Spinal cord (tissue), 10 donors: ENCODE results near the gene NANOS2. TPM values are rescaled to one million over a fixed set of nuclear protein-coding genes. Genes with fewer than 3 reads are reported as not detected.
A peak's percentile ranks its signal among the peaks of the same experiment; 100 is the strongest.

ENCODE experiments used
- DNase-seq, 6 donors: peaks; one replicate each; pipeline versions ENCODE4 v3.0.0 to v3.0.0-alpha.2; 2013 to 2015; ENCODE audit warnings: low spot score in 6 of 6, low read depth in 4 of 6
- H3K27ac ChIP-seq: one replicate; pipeline ENCODE4 v1.5.1; 2013; ENCODE audit warnings: low read depth, low read length, control low read depth
- H3K27me3 ChIP-seq: one replicate; pipeline ENCODE4 v1.6.1; 2013; ENCODE audit warnings: low read length; ENCODE audit not compliant: control insufficient read depth, insufficient read depth
- H3K36me3 ChIP-seq: one replicate; pipeline ENCODE4 v1.6.1; 2013; ENCODE audit warnings: low read length; ENCODE audit not compliant: control insufficient read depth, insufficient read depth
- H3K4me1 ChIP-seq: one replicate; pipeline ENCODE4 v1.6.1; 2013; ENCODE audit warnings: low read length; ENCODE audit not compliant: control insufficient read depth, insufficient read depth
- H3K4me3 ChIP-seq: one replicate; pipeline ENCODE4 v1.5.1; 2013; ENCODE audit warnings: low read depth, low read length, control low read depth
- H3K9me3 ChIP-seq: one replicate; pipeline ENCODE4 v1.6.1; 2013; ENCODE audit warnings: low read length; ENCODE audit not compliant: control insufficient read depth, insufficient read depth
- WGBS: methylation state at CpG from one replicate; pipeline ENCODE4 v1.1.5; 2013; ENCODE audit warnings: missing lambda C conversion rate; ENCODE audit not compliant: insufficient coverage; 5-methylcytosine and 5-hydroxymethylcytosine counted together
- polyA plus RNA-seq, 2 donors: library from polyadenylated mRNA; unstranded; fragments of 120-200 nt; gene quantifications; one replicate each; pipeline ENCODE4 v1.2.1, GENCODE V29; 2013; ENCODE audit not compliant: insufficient read length in 2 of 2
- total RNA-seq, 2 donors: library from RNA; depleted of rRNA in 1 of 2; stranded (reverse); fragments of 120-200 nt in 1 of 2; fragments of >200 nt in 1 of 2; gene quantifications; one replicate each; pipeline versions ENCODE4 v1.2.3 to v1.2.4, GENCODE V29; 2013 to 2014
- donor health status: healthy.

Gene NANOS2
- total and polyA plus RNA-seq, 4 donors = 0.11 to 0.21 (median 0.15) TPM; not detected in 1

- no peaks in the 10 kb centered on the region for H3K27me3 ChIP-seq
- peak overlapping the region; percentile 64 for H3K27ac ChIP-seq
- no peak for DNase-seq
- peaks cover 38% of the 10 kb centered on the region for H3K4me1 ChIP-seq
- no peak overlapping the region for H3K4me3 ChIP-seq
- H3K36me3 ChIP-seq = peaks cover 75% of the 10 kb centered on the region
- WGBS = 66% methylated on average over 8 of the region's 8 CpGs
- H3K9me3 ChIP-seq = no peaks in the 10 kb centered on the region
Measured at GRCh38 chr19:45953676-45954075, 39.1 kb upstream of the NANOS2 start.

DNA sequence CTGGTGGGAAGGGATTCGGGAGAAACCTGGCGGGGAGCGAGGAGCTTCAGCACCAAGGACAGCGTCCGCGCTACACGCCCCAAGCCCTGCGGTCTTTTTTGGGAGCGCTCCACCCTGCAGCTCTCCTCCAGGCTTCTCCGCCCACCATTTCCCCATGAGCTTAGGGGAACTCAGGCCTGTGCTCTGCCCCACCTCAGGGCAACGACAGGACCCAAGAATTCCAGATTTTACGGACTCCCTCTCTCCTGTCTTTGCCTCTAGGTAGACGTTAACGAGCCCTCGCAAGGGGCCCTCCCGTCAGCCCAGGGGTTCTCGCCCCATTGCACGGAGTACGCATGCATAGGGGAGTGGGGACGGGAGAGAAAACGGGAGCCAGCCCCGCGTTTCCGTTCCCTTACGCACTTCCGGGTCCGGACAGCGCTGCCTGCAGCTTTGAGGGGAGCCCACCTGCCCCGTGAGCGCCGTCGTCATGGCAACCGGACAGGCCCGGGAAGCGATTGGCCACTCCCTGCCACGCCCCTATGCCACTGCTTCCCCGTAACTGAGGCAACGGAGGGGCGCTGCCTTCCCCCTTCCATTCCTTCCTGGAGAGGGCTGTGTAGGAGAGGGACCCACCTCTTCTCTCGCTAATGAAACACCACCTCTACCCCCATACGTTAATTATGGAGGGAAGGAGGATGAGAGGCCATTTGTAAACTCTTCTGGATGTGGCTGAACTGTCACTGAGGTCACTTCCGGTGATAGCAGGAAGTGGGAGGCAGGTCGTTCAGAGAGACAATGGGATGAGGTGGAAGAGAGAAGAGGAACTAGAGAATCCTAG is 38.3 kb upstream of the NANOS2 start:
- no peak overlapping the region for H3K4me3 ChIP-seq
- peaks cover 75% of the 10 kb centered on the region for H3K36me3 ChIP-seq

GRCh38 chr19:45952341-45952685 is 37.7 kb upstream of the NANOS2 start:
- H3K4me1 ChIP-seq = peaks cover 38% of the 10 kb centered on the region
- no peaks in the 10 kb centered on the region for H3K27me3 ChIP-seq
- WGBS = 29% methylated on average over 4 of the region's 8 CpGs
- peaks cover 75% of the 10 kb centered on the region for H3K36me3 ChIP-seq
- no peak for DNase-seq
- H3K9me3 ChIP-seq = no peaks in the 10 kb centered on the region
- H3K27ac ChIP-seq = no peak overlapping the region
- no peak overlapping the region for H3K4me3 ChIP-seq

More for the DNA sequence above, 38.3 kb upstream of the NANOS2 start:
- WGBS = 25% methylated on average over 34 of the region's 43 CpGs
- peaks cover 38% of the 10 kb centered on the region for H3K4me1 ChIP-seq
- H3K9me3 ChIP-seq = no peaks in the 10 kb centered on the region
- DNase-seq = peak in 2 of 6 donors; percentile 54 to 67
- no peak overlapping the region for H3K27ac ChIP-seq
- no peaks in the 10 kb centered on the region for H3K27me3 ChIP-seq

- Histone ChIP-seq H3K27me3 (no peaks in the 10 kb centered on the region), H3K9me3 (no peaks in the 10 kb centered on the region), H3K27ac (no peak overlapping the region), H3K4me3 (no peak overlapping the region), H3K36me3 (peaks cover 75% of the 10 kb centered on the region), H3K4me1 (peaks cover 6% of the 10 kb centered on the region)
- 100% methylated on average over 1 of the region's 1 CpG for WGBS
- DNase-seq = no peak
Measured at GRCh38 chr19:45947926-45948325, 33.3 kb upstream of the NANOS2 start.

DNA sequence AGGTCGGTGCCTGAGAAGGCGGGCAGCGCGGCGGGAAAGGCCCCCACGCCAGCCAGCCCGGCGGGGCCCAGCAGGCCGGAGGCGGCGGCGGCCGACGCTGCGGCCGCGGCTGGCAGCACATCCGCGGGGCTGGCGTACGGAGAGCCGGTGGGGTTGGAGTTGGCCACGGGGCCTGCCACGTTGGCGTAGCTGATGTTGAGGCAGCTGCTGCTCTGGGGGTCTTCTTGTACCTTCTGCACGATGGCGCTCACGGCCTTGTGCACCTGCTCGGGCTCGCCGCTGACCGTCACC is 25.9 kb upstream of the NANOS2 start:
- Histone ChIP-seq H3K36me3 (peaks cover 80% of the 10 kb centered on the region), H3K4me3 (no peak overlapping the region), H3K9me3 (no peaks in the 10 kb centered on the region), H3K27me3 (no peaks in the 10 kb centered on the region), H3K27ac (no peak overlapping the region), H3K4me1 (peaks cover 6% of the 10 kb centered on the region)
- 73% methylated on average over 32 of the region's 32 CpGs for WGBS
- DNase-seq = no peak

DNA sequence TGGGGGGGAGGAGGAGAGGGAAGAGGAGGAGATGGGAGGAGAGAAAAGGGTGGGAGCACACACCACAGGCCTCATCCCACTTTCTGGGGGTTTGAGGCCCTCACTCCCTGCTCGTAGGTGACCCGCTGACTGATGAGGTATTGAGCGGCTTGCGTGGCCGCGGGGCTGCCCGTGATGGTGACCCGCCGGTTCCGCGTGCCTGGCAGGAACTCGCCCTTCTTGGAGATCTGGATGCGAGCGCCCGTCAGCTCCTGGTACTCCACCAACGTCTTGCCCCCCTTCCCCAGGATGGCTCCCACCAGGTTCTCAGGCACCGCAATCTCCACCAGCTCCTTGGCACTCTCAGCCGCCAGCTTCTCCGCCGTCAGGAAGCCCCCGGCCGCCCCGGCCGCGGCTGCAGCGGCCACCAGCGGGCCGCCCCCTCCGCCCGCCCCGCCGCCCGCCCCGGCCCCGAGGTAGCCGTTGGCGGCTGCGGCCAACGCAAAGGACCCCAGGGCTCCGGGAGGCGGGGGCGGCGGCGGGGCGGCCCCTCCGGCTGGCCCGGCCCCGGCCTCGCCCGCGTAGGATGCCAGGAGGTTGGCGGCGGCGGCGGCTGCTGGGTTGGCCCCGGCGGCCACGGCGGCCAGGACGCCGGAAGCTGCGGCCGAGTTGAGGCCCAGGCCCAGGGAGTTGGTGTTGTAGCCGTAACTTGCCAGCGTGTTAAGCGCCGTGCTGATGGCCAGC is 25.4 kb upstream of the NANOS2 start:
- 57% methylated on average over 66 of the region's 67 CpGs for WGBS
- no peak overlapping the region for H3K27ac ChIP-seq
- H3K27me3 ChIP-seq = no peaks in the 10 kb centered on the region

DNA sequence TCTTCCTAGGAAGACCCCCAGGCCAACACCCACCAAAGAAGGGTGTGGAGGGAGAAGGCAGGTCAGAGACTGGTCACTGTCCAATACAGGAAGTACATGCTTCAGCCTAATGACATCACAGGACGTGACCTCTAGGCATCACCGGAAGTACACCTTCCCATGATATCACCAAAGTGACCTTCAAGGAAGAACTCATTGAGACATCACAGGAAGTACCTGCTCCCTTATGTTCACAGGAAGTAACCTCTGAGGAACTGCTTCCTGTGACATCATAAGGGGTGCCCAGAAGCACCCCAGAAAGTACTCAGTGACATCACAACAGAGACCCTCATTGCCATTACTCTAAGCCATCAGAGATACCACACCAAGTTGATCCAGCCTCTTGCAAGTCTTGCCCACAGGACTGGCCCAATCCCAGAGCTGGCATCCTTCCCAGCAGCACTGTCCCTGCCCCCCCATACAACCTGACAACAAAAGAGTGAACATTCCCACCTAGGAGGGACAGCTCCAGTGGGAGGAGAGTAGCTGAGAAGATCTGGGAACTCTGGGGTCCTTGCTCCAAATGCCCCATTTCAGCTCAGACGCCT is 24.2 kb upstream of the NANOS2 start:
- H3K4me1 ChIP-seq = peaks cover 10% of the 10 kb centered on the region
- DNase-seq = no peak
- H3K27ac ChIP-seq = no peak overlapping the region
- no peaks in the 10 kb centered on the region for H3K9me3 ChIP-seq
- 75% methylated on average over 2 of the region's 3 CpGs for WGBS
- H3K4me3 ChIP-seq = no peak overlapping the region
- peaks cover 78% of the 10 kb centered on the region for H3K36me3 ChIP-seq
- no peaks in the 10 kb centered on the region for H3K27me3 ChIP-seq

More for the DNA sequence above, 25.4 kb upstream of the NANOS2 start:
- no peak overlapping the region for H3K4me3 ChIP-seq
- no peaks in the 10 kb centered on the region for H3K9me3 ChIP-seq
- H3K36me3 ChIP-seq = peaks cover 80% of the 10 kb centered on the region
- no peak for DNase-seq
- H3K4me1 ChIP-seq = peaks cover 10% of the 10 kb centered on the region

GRCh38 chr19:45935267-45935666 is 20.7 kb upstream of the NANOS2 start:
- no peak overlapping the region for H3K27ac ChIP-seq
- peaks cover 10% of the 10 kb centered on the region for H3K4me1 ChIP-seq
- DNase-seq = no peak
- H3K27me3 ChIP-seq = no peaks in the 10 kb centered on the region
- H3K36me3 ChIP-seq = peaks cover 59% of the 10 kb centered on the region
- H3K9me3 ChIP-seq = no peaks in the 10 kb centered on the region
- 72% methylated on average over 18 of the region's 19 CpGs for WGBS
- no peak overlapping the region for H3K4me3 ChIP-seq

DNA sequence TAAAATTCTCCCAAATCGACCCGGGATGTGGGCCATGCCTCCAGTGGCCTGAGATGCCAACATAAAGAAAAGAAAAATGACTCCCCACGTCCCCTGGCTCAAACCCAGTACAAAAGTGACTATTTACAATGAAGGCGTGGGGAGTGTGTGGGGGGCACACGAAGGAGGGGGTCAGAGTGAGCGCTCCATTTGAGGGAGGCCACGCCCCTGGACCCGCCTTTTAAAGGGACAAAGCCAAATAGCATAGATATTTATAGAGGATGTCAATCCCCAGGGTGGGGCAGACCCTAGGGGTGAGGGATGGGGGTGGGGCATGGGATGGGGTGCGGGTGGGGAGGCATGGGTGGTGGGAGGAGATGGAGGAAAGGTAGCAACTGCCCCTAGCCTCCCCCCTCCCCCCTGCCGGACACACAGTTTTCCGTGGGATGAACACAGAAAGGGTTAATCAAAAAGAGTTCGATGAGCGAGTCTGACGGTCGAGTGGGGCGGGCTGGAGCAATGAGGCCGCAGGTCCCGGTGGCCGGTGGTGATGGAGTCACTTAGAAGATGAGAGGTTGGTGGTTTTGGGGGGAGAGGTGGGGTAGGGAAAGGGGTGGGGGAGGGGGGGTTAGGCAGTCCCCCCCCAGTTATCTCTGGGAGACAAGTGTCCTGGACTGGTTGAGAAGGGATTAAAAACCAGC is 20.1 kb upstream of the NANOS2 start:
- Histone ChIP-seq H3K27me3 (no peaks in the 10 kb centered on the region), H3K9me3 (no peaks in the 10 kb centered on the region), H3K4me1 (peaks cover 10% of the 10 kb centered on the region), H3K27ac (no peak overlapping the region), H3K4me3 (no peak overlapping the region), H3K36me3 (peaks cover 55% of the 10 kb centered on the region)
- no peak for DNase-seq
- WGBS = 40% methylated on average over 3 of the region's 19 CpGs
